RWPE2 (cell line): Measurements from ENCODE around the gene NFKBIB.

ENCODE experiments used
- ATAC-seq: fragments of 200-7000 bp; cut with Tn5 transposase; 3 replicates; pipeline ENCODE4 v1.9.1; 2021; ENCODE audit warnings: low read depth
- DNase-seq: peaks from one replicate; pipeline ENCODE4 v3.0.0-alpha.2; 2020; ENCODE audit warnings: low spot score
- H3K27ac ChIP-seq: fragments of 450-650 bp; 2 replicates; pipeline ENCODE4 v1.5.1; 2017; ENCODE audit warnings: mild to moderate bottlenecking; ENCODE audit not compliant: poor library complexity, severe bottlenecking
- H3K27me3 ChIP-seq: fragments of 250-450 bp; sonication (Bioruptor Pico); 2 replicates; pipeline ENCODE4 v1.5.1; 2021; ENCODE audit warnings: mild to moderate bottlenecking, moderate library complexity; ENCODE audit not compliant: insufficient read depth, poor library complexity, severe bottlenecking
- H3K36me3 ChIP-seq: fragments of 250-450 bp; sonication (Bioruptor Pico); 2 replicates; pipeline ENCODE4 v1.5.1; 2020; ENCODE audit warnings: low read depth, mild to moderate bottlenecking, moderate library complexity
- H3K4me1 ChIP-seq: fragments of 250-450 bp; sonication (Bioruptor Pico); 2 replicates; pipeline ENCODE4 v1.5.1; 2021; ENCODE audit warnings: mild to moderate bottlenecking, moderate library complexity; ENCODE audit not compliant: insufficient read depth, poor library complexity, severe bottlenecking
- H3K4me3 ChIP-seq: fragments of 250-450 bp; sonication (Bioruptor Pico); 2 replicates; pipeline ENCODE4 v1.5.1; 2021; ENCODE audit warnings: mild to moderate bottlenecking, moderate library complexity; ENCODE audit not compliant: severe bottlenecking
- H3K9me3 ChIP-seq: fragments of 250-450 bp; sonication (Bioruptor Pico); 2 replicates; pipeline ENCODE4 v1.5.1; 2021; ENCODE audit warnings: mild to moderate bottlenecking, moderate library complexity; ENCODE audit not compliant: severe bottlenecking
- CTCF ChIP-seq: fragments of 450-650 bp; IDR thresholded peaks from one replicate; pipeline ENCODE4 v1.5.1; 2017; ENCODE audit warnings: mild to moderate bottlenecking, moderate library complexity; ENCODE audit not compliant: poor library complexity, severe bottlenecking

The NFKBIB gene

GRCh38 chr19:38941979-38942378 lies 42.2 kb downstream of the NFKBIB start:
- Histone ChIP-seq H3K27me3 (no peaks in the 10 kb centered on the region), H3K4me3 (no peak overlapping the region), H3K9me3 (no peaks in the 10 kb centered on the region), H3K27ac (no peak overlapping the region), H3K36me3 (no peaks in the 10 kb centered on the region), H3K4me1 (no peaks in the 10 kb centered on the region)
- TF ChIP-seq CTCF = no peak
- no peak for ATAC-seq
- no peak for DNase-seq

- no peaks in the 10 kb centered on the region for H3K27me3 ChIP-seq
- H3K36me3 ChIP-seq = no peaks in the 10 kb centered on the region
- no peaks in the 10 kb centered on the region for H3K4me1 ChIP-seq
- no peaks in the 10 kb centered on the region for H3K9me3 ChIP-seq
- TF ChIP-seq CTCF = no peak
- H3K4me3 ChIP-seq = no peak overlapping the region
- no peak overlapping the region for H3K27ac ChIP-seq
- DNase-seq (no peak), ATAC-seq (no peak)
Observed at GRCh38 chr19:38942471-38943181, 42.9 kb downstream of the NFKBIB start.

- Histone ChIP-seq H3K27me3 (no peaks in the 10 kb centered on the region), H3K4me1 (no peaks in the 10 kb centered on the region), H3K4me3 (no peak overlapping the region), H3K27ac (no peak overlapping the region), H3K36me3 (no peaks in the 10 kb centered on the region), H3K9me3 (no peaks in the 10 kb centered on the region)
- DNase-seq = no peak
- no peak for ATAC-seq
- no peak for TF ChIP-seq CTCF
Observed at GRCh38 chr19:38944981-38945506, 45.3 kb downstream of the NFKBIB start.

- DNase-seq (no peak), ATAC-seq (no peak)
- Histone ChIP-seq H3K27me3 (no peaks in the 10 kb centered on the region), H3K9me3 (no peaks in the 10 kb centered on the region), H3K4me1 (no peaks in the 10 kb centered on the region), H3K27ac (no peak overlapping the region), H3K4me3 (no peak overlapping the region), H3K36me3 (no peaks in the 10 kb centered on the region)
- TF ChIP-seq CTCF = no peak
Observed at GRCh38 chr19:38945562-38946228, 45.9 kb downstream of the NFKBIB start.
